ENCODE results near the gene DOK4.

The DOK4 gene

DNA sequence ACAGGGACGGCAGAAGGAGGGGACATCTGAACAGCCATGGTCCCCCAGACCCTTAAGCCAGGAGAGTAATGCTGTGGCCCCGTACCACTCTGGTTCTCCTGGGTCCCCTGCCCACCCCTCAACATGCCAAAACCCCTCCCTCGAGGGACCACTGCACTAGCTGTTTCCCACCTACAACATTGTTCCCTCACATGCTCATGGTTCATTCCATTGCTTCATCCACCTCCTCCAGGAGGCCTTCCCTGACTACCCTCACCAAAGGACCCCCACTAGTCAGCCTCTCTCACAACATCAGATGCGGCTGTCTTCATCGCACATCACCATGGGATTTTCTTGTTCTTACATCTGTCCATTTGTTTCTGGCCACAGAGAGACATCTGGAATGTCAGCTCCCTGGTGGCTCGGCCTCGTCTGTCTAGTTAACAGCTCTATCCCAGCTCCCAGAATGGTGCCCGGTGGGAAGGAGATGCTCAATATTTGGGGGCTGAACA lies 1.7 kb downstream of the DOK4 start:
- H3K27ac ChIP-seq: peak overlapping the region; percentile 80
- TF ChIP-seq, protein P1, sequence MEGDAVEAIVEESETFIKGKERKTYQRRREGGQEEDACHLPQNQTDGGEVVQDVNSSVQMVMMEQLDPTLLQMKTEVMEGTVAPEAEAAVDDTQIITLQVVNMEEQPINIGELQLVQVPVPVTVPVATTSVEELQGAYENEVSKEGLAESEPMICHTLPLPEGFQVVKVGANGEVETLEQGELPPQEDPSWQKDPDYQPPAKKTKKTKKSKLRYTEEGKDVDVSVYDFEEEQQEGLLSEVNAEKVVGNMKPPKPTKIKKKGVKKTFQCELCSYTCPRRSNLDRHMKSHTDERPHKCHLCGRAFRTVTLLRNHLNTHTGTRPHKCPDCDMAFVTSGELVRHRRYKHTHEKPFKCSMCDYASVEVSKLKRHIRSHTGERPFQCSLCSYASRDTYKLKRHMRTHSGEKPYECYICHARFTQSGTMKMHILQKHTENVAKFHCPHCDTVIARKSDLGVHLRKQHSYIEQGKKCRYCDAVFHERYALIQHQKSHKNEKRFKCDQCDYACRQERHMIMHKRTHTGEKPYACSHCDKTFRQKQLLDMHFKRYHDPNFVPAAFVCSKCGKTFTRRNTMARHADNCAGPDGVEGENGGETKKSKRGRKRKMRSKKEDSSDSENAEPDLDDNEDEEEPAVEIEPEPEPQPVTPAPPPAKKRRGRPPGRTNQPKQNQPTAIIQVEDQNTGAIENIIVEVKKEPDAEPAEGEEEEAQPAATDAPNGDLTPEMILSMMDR (IDR thresholded peaks at IDR 0.05): no peak
- no peak for TF ChIP-seq ZFX (IDR thresholded peaks at IDR 0.05; ENCODE audit: borderline replicate concordance)

DNA sequence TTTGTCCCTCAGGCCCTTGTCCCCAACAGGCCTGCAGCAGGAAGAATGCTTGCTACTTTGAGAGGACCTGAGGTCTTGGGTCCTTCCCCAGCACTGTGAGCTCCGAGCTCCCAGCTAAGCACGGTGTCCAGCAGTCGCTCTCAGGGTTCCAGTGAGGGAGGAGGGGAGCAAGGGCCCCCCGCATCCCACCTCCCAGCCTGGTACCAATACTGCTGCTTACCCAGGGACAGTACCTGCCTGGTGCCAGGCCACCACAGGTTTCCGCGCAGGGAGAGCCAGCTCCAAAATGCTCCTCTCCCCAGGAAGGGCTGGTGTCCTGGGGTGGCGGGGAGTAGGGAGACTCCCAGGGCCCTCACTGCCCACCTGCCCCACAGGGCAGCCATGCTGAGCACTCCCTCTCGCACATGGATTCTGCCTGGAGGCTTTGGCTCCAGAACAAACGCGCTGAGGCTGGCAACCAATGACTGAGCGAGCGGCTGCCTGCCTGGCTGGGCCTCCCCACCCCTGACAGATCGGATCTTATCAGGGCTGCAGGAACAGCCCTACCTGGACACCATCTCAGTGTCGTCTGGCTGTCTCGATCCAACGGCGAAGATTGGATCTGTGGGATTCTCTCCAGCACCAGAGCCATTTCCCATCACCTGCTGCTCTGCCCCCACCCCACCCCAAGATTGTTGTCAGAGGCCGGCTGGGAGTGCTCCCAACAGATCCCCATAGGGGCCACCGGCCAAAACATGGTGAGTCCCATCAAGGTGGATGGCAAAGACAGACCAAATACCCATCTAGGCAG lies 2.4 kb downstream of the DOK4 start:
- H3K27ac ChIP-seq: peak overlapping the region; percentile 80

DNA sequence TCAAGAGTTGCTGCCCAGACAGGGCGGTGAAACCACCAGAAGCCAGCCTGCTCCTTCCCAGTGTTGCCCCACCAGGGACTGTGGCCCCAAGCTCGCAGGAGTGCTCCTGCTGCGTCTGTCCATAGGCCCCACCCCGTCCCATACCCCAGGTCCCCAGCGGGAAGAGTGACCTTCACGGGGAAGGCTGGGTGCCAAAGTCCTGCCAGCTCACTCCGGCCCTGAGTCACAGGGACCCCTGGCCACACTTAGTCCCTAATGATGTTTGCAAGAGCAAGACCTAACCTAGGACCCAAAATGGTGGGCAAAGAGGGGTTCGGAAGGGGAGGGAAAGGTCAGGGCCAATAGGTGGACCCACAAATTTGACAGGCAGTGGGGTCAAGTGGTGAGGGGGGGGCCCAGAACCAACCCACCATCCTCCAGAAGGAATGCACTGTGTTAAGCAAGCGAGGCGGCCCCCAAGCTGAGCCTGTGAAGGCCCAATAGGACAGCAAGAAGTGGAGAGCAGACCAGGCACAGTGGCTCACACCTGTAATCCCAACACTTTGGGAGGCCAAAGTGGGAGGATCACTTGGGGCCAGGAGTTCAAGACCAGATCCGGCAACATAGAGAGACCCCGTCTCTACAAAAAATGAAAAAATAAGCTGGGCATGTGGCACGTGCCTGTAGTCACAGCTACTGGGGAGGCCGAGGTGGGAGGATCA lies 3.3 kb downstream of the DOK4 start:
- TF ChIP-seq, protein P1 (IDR thresholded peaks at IDR 0.05): no peak
- TF ChIP-seq ZFX (IDR thresholded peaks at IDR 0.05; ENCODE audit: borderline replicate concordance): no peak
- peak overlapping the region; percentile 80 for H3K27ac ChIP-seq

More for the DNA sequence above, 2.4 kb downstream of the DOK4 start:
- TF ChIP-seq, protein P1 (IDR thresholded peaks at IDR 0.05): no peak
- no peak for TF ChIP-seq ZFX (IDR thresholded peaks at IDR 0.05; ENCODE audit: borderline replicate concordance)

DNA sequence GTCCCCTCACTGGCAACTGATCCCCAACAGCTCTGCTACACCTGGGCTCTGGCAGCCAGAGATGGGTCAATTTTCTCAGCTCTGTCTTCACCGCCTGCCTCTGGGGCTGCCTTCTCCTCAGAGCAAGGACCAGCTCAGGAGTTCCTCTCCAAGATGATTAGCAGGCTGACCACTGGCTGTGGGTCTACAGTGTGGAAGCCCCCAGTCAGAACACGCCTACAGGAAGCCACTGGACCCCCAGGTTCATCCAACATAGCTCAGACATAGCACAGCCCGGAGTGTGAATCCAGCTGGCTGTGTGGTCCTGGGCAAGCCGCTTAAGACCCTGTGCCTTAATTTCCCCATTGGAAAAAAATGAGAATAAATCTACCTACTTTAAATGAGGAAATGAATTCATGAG lies 4.9 kb downstream of the DOK4 start:
- TF ChIP-seq, protein P1 (IDR thresholded peaks at IDR 0.05): no peak
- TF ChIP-seq ZFX (IDR thresholded peaks at IDR 0.05; ENCODE audit: borderline replicate concordance): no peak
- H3K27ac ChIP-seq: peak overlapping the region; percentile 64; the same call in 1 of the 2 replicates

DNA sequence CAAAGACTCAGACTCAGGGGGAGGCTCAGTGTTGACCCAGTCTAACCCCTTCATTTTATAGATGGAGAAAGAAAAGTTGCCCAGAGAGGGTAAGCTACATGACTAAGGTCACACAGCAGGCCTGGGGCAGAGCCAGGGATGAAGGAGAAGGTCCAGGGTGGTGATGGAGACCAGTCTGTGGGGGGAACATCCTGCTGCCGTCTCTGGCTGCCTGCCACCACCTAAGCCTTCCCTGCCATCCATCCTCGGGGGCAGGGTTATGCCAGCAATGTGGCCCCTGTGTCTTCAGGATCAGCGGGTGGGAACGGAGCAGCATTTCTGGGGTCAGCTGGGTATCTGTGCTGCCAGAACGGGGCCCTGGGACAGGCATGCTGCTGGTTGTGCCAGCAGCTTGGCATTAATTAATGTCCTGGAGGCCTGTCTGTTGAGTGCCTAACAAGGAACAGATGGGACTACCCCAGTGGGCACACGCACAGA lies 5.5 kb downstream of the DOK4 start:
- TF ChIP-seq, protein P1 (IDR thresholded peaks at IDR 0.05): no peak
- no peak for TF ChIP-seq ZFX (IDR thresholded peaks at IDR 0.05; ENCODE audit: borderline replicate concordance)
- peak overlapping the region; percentile 64 for H3K27ac ChIP-seq

DNA sequence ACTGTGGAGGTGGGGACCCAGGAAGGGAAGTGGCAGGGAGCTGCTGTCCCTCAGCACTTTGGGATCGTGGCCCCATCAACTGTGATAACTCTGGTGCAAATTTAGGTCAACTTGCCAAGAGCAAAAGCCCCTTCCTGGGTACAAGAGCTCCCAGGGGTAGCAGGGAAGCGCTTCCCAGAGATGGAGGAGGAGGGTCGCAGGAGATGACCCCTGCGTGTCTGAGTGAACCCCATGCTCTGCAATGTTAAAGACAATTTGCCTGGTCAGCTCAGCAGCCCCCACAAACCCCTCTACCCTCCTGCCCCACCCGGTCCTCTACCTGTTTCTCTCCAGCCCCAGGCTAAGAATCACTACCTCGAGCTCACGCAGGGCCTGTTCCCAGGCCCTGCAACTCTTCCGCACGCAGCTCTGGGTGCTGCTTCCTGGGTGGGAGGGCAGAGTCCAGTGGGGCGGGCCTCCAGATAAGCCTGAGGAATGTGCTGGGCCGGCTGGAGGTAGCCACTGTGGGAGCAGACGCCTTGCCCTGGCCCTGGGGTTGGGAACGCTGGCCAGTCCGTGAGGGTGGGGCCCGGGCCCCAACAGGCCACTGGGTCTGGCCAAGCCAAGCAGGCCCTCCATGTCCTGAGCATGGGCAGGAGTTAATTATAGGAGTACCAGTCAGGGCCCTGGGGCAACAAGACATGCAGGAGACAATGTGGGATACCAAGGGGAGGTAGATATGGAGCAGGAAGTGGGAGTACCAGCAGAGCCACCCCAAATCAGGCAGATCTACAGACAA lies 6.1 kb downstream of the DOK4 start:
- no peak for TF ChIP-seq ZFX (IDR thresholded peaks at IDR 0.05; ENCODE audit: borderline replicate concordance)
- TF ChIP-seq, protein P1 (IDR thresholded peaks at IDR 0.05): no peak
- H3K27ac ChIP-seq: peak overlapping the region; percentile 64

All from 22Rv1 (cell line).